DOHH2 (cell line): ENCODE data around the gene FA2H.

Source experiments
- H3F3A ChIP-seq: fragments of 200-600 bp; sonication (generic), shearing (Covaris generic); 2 replicates; pipeline ENCODE4 v1.6.0; 2016; ENCODE audit warnings: antibody characterized with exemption, mild to moderate bottlenecking; ENCODE audit not compliant: control insufficient read depth, insufficient read depth
- H3K27ac ChIP-seq: fragments of 200-600 bp; sonication (generic); 2 replicates; pipeline ENCODE4 v1.5.1; 2014; ENCODE audit warnings: low read depth, mild to moderate bottlenecking, low read length, moderate library complexity
- H3K27me3 ChIP-seq: fragments of 200-600 bp; sonication (generic); 2 replicates; pipeline ENCODE4 v1.6.1; 2014; ENCODE audit warnings: mild to moderate bottlenecking, low read length, mixed read lengths; ENCODE audit not compliant: control insufficient read depth
- H3K36me3 ChIP-seq: fragments of 200-600 bp; sonication (generic); 2 replicates; pipeline ENCODE4 v1.6.1; 2014; ENCODE audit warnings: mild to moderate bottlenecking, low read length, moderate library complexity, mixed read lengths; ENCODE audit not compliant: control insufficient read depth
- H3K4me1 ChIP-seq: fragments of 200-600 bp; sonication (generic); 2 replicates; pipeline ENCODE4 v1.6.1; 2014; ENCODE audit warnings: mild to moderate bottlenecking, low read length, mixed read lengths; ENCODE audit not compliant: control insufficient read depth
- H3K4me2 ChIP-seq: fragments of 200-600 bp; sonication (generic); 2 replicates; pipeline ENCODE4 v1.6.0; 2014; ENCODE audit warnings: mild to moderate bottlenecking, low read length, moderate library complexity
- H3K4me3 ChIP-seq: fragments of 200-600 bp; sonication (generic); 2 replicates; pipeline ENCODE4 v1.5.1; 2014; ENCODE audit warnings: mild to moderate bottlenecking, low read length, mixed read lengths
- H3K79me2 ChIP-seq: fragments of 200-600 bp; sonication (generic); 2 replicates; pipeline ENCODE4 v1.6.1; 2014; ENCODE audit warnings: mild to moderate bottlenecking, low read length, mixed read lengths; ENCODE audit not compliant: control insufficient read depth
- H3K9me2 ChIP-seq: fragments of 200-600 bp; sonication (generic); replicated peaks from 2 replicates; pipeline ENCODE4 v1.6.1; 2014; ENCODE audit warnings: mild to moderate bottlenecking, low read length, mixed read lengths; ENCODE audit not compliant: control insufficient read depth
- H3K9me3 ChIP-seq: fragments of 200-600 bp; sonication (generic); 2 replicates; pipeline ENCODE4 v1.6.1; 2014; ENCODE audit warnings: antibody characterized with exemption, low read length, mixed read lengths; ENCODE audit not compliant: control insufficient read depth, insufficient read depth
- H4K20me1 ChIP-seq: fragments of 200-600 bp; sonication (generic); 2 replicates; pipeline ENCODE4 v1.6.0; 2014; ENCODE audit warnings: low read depth, mild to moderate bottlenecking, antibody characterized with exemption, low read length, moderate library complexity; ENCODE audit not compliant: control insufficient read depth, insufficient read depth
- CTCF ChIP-seq: fragments of 200-600 bp; sonication (generic); IDR thresholded peaks from one replicate; pipeline ENCODE4 v1.5.1; 2014; ENCODE audit warnings: antibody characterized with exemption, mild to moderate bottlenecking, low read depth, low read length; ENCODE audit not compliant: poor library complexity, severe bottlenecking
- EZH2phosphoT487 ChIP-seq: fragments of 200-600 bp; sonication (generic); IDR thresholded peaks from 2 replicates; pipeline ENCODE4 v1.6.1; 2017; ENCODE audit warnings: borderline replicate concordance, mild to moderate bottlenecking, antibody characterized with exemption, low read length, moderate library complexity, mixed read lengths

The FA2H gene

DNA sequence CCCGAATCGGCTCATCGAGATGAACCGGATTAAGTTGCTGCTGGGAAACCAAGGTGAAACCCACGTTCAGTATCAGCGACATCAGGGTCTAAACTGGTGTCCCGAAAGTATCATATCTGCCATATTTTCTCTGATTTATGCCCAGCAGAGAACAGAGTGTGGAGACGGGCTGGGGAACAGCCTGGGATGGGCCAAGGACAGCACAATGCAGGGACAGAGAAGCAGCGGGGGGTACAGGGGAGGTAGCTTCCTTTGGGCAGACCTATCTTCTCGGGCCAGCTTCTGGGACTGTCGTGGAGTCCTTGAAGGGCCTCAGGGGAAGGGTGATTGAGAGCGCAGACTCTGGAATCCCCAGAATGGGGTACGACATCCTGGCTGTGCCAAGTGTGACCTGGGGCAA lies 56.5 kb downstream of the FA2H start:
- no peaks in the 10 kb centered on the region for H3F3A ChIP-seq
- H3K9me3 ChIP-seq, result no peaks in the 10 kb centered on the region
- no peaks in the 10 kb centered on the region for H3K9me2 ChIP-seq
- H3K4me3 ChIP-seq, result no peak overlapping the region
- no peak overlapping the region for H3K27ac ChIP-seq
- H3K79me2 ChIP-seq, result no peaks in the 10 kb centered on the region
- no peaks in the 10 kb centered on the region for H3K27me3 ChIP-seq
- H3K4me2 ChIP-seq, result no peak overlapping the region
- H3K4me1 ChIP-seq, result peaks cover 2% of the 10 kb centered on the region; the same call in 1 of the 2 replicates
- H4K20me1 ChIP-seq, result no peaks in the 10 kb centered on the region
- no peak for TF ChIP-seq CTCF
- no peaks in the 10 kb centered on the region for H3K36me3 ChIP-seq

- Histone ChIP-seq H3K36me3 (no peaks in the 10 kb centered on the region), H3K27me3 (no peaks in the 10 kb centered on the region), H4K20me1 (no peaks in the 10 kb centered on the region), H3K4me2 (no peak overlapping the region), H3K79me2 (no peaks in the 10 kb centered on the region), H3F3A (no peaks in the 10 kb centered on the region), H3K4me3 (no peak overlapping the region), H3K27ac (no peak overlapping the region), H3K9me3 (no peaks in the 10 kb centered on the region), H3K4me1 (peaks cover 2% of the 10 kb centered on the region; the same call in 1 of the 2 replicates), H3K9me2 (no peaks in the 10 kb centered on the region)
- TF ChIP-seq EZH2phosphoT487 (no peak), CTCF (no peak)
Observed at GRCh38 chr16:74717367-74717766, 57.3 kb downstream of the FA2H start.

- no peaks in the 10 kb centered on the region for H3K9me3 ChIP-seq
- H3K9me2 ChIP-seq, result no peaks in the 10 kb centered on the region
- no peaks in the 10 kb centered on the region for H3K36me3 ChIP-seq
- H3K4me1 ChIP-seq, result peaks cover 2% of the 10 kb centered on the region; the same call in 1 of the 2 replicates
- peak; percentile 23 for TF ChIP-seq CTCF
- TF ChIP-seq EZH2phosphoT487, result no peak
- H3F3A ChIP-seq, result no peaks in the 10 kb centered on the region
- no peaks in the 10 kb centered on the region for H4K20me1 ChIP-seq
- H3K27me3 ChIP-seq, result no peaks in the 10 kb centered on the region
- no peaks in the 10 kb centered on the region for H3K79me2 ChIP-seq
- no peak overlapping the region for H3K27ac ChIP-seq
- no peak overlapping the region for H3K4me3 ChIP-seq
- no peak overlapping the region for H3K4me2 ChIP-seq
Observed at GRCh38 chr16:74716355-74716754, 58.3 kb downstream of the FA2H start.

DNA sequence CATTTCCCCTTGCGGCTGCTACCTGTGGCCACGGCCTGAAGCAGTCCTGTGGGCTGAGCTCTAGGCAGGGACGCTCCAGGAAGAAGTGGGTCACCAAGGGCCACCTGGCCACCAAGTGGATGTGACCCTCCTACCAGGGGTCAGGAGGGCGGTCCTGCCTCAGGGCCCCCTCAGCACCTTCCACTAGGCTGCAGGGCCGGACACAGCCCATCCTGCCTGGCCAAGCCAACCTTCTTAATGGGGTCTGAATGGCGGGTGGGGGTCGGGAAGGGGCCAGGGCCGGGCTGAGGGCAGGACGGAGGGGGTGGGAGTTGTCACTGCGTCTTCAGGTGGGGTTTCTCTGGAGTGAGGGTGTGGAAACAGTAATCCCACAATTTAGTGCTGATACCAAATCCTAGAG lies 60.7 kb downstream of the FA2H start:
- Histone ChIP-seq H3K4me1 (no peaks in the 10 kb centered on the region), H3K36me3 (no peaks in the 10 kb centered on the region), H3K27ac (no peak overlapping the region), H3K9me3 (no peaks in the 10 kb centered on the region), H4K20me1 (no peaks in the 10 kb centered on the region), H3K9me2 (no peaks in the 10 kb centered on the region), H3K4me2 (no peak overlapping the region), H3K27me3 (no peaks in the 10 kb centered on the region; the same call in 1 of the 2 replicates), H3K4me3 (no peak overlapping the region), H3F3A (no peaks in the 10 kb centered on the region), H3K79me2 (no peaks in the 10 kb centered on the region)
- TF ChIP-seq EZH2phosphoT487 (no peak), CTCF (no peak)
